ENCODE measurements around the gene CSF1R.

DNA sequence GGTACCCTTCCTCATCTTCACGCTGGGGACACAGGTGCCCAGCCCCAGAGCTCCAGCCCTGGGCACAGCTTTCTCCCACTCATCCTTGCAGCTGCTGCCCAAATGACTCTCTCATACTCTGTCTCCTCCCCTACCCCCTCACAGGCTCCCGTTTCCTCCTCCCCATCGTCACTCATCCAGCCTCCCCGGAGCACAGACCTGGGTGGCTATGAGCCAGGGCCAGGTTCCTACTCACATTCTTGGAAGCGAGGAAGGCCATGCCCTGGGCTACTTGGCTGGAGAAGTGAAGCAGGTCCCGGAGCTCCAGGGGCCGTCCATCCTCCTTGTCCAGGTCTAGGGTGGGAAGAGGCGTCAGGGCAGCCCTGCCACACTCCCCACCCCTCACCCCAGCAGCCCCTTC lies 29.3 kb downstream of the CSF1R start:
- TF ChIP-seq, protein P1, sequence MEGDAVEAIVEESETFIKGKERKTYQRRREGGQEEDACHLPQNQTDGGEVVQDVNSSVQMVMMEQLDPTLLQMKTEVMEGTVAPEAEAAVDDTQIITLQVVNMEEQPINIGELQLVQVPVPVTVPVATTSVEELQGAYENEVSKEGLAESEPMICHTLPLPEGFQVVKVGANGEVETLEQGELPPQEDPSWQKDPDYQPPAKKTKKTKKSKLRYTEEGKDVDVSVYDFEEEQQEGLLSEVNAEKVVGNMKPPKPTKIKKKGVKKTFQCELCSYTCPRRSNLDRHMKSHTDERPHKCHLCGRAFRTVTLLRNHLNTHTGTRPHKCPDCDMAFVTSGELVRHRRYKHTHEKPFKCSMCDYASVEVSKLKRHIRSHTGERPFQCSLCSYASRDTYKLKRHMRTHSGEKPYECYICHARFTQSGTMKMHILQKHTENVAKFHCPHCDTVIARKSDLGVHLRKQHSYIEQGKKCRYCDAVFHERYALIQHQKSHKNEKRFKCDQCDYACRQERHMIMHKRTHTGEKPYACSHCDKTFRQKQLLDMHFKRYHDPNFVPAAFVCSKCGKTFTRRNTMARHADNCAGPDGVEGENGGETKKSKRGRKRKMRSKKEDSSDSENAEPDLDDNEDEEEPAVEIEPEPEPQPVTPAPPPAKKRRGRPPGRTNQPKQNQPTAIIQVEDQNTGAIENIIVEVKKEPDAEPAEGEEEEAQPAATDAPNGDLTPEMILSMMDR (IDR thresholded peaks at IDR 0.05), result no peak
- TF ChIP-seq, protein P2, sequence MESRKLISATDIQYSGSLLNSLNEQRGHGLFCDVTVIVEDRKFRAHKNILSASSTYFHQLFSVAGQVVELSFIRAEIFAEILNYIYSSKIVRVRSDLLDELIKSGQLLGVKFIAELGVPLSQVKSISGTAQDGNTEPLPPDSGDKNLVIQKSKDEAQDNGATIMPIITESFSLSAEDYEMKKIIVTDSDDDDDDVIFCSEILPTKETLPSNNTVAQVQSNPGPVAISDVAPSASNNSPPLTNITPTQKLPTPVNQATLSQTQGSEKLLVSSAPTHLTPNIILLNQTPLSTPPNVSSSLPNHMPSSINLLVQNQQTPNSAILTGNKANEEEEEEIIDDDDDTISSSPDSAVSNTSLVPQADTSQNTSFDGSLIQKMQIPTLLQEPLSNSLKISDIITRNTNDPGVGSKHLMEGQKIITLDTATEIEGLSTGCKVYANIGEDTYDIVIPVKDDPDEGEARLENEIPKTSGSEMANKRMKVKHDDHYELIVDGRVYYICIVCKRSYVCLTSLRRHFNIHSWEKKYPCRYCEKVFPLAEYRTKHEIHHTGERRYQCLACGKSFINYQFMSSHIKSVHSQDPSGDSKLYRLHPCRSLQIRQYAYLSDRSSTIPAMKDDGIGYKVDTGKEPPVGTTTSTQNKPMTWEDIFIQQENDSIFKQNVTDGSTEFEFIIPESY (IDR thresholded peaks at IDR 0.05; ENCODE audit: borderline replicate concordance, low read depth), result no peak
- TF ChIP-seq EP300 (IDR thresholded peaks at IDR 0.05; ENCODE audit: borderline replicate concordance in 1 of 2, low read depth in 1 of 2, low read length in 1 of 2) (no peak), RFX5 (IDR thresholded peaks at IDR 0.05; ENCODE audit: low read length) (no peak), YY1 (IDR thresholded peaks at IDR 0.05; ENCODE audit: low read depth) (no peak), FOXM1 (IDR thresholded peaks at IDR 0.05; ENCODE audit: low read depth) (no peak), GATA2 (CRISPR knock-in tag; IDR thresholded peaks at IDR 0.05) (no peak), MXI1 (IDR thresholded peaks at IDR 0.05; ENCODE audit: low read depth, low read length) (no peak), EZH2phosphoT487 (IDR thresholded peaks at IDR 0.05; ENCODE audit: borderline replicate concordance, low read depth) (no peak)
